ENCODE results near the gene CD6.

Gene CD6

GRCh38 chr11:60942219-60942618 is 29.3 kb upstream of the CD6 start:
- Histone ChIP-seq H3K4me1 (ENCODE audit: control insufficient read depth in 2 of 2, insufficient read depth in 2 of 2, low read length in 2 of 2) (peaks cover 0 to 4% of the 10 kb centered on the region in 2 donors), H3K27ac (ENCODE audit: low read depth in 2 of 2, low read length in 2 of 2) (no peak overlapping the region), H3K36me3 (ENCODE audit: control insufficient read depth in 2 of 2, insufficient read depth in 2 of 2, low read length in 2 of 2) (peaks cover 9 to 22% of the 10 kb centered on the region in 2 donors), H3K9me3 (ENCODE audit: control insufficient read depth in 2 of 2, low read length in 2 of 2) (no peaks in the 10 kb centered on the region), H3K4me3 (ENCODE audit: low read length in 2 of 2) (no peak overlapping the region), H3K9ac (ENCODE audit: low read depth in 1 of 2, low read length in 2 of 2) (no peak overlapping the region), H3K27me3 (ENCODE audit: control insufficient read depth in 2 of 2, insufficient read depth in 2 of 2, low read length in 2 of 2) (no peaks in the 10 kb centered on the region)

GRCh38 chr11:60942970-60943565 is 28.4 kb upstream of the CD6 start:
- H3K9me3 ChIP-seq (ENCODE audit: control insufficient read depth in 2 of 2, low read length in 2 of 2), result no peaks in the 10 kb centered on the region
- H3K27me3 ChIP-seq (ENCODE audit: control insufficient read depth in 2 of 2, insufficient read depth in 2 of 2, low read length in 2 of 2), result no peaks in the 10 kb centered on the region
- no peak overlapping the region for H3K27ac ChIP-seq (ENCODE audit: low read depth in 2 of 2, low read length in 2 of 2)
- no peak overlapping the region for H3K4me3 ChIP-seq (ENCODE audit: low read length in 2 of 2)
- H3K9ac ChIP-seq (ENCODE audit: low read depth in 1 of 2, low read length in 2 of 2), result peak overlapping the region in 1 of 2 donors; percentile 29
- H3K36me3 ChIP-seq (ENCODE audit: control insufficient read depth in 2 of 2, insufficient read depth in 2 of 2, low read length in 2 of 2), result peaks cover 9 to 22% of the 10 kb centered on the region in 2 donors
- H3K4me1 ChIP-seq (ENCODE audit: control insufficient read depth in 2 of 2, insufficient read depth in 2 of 2, low read length in 2 of 2), result peaks cover 0 to 4% of the 10 kb centered on the region in 2 donors

DNA sequence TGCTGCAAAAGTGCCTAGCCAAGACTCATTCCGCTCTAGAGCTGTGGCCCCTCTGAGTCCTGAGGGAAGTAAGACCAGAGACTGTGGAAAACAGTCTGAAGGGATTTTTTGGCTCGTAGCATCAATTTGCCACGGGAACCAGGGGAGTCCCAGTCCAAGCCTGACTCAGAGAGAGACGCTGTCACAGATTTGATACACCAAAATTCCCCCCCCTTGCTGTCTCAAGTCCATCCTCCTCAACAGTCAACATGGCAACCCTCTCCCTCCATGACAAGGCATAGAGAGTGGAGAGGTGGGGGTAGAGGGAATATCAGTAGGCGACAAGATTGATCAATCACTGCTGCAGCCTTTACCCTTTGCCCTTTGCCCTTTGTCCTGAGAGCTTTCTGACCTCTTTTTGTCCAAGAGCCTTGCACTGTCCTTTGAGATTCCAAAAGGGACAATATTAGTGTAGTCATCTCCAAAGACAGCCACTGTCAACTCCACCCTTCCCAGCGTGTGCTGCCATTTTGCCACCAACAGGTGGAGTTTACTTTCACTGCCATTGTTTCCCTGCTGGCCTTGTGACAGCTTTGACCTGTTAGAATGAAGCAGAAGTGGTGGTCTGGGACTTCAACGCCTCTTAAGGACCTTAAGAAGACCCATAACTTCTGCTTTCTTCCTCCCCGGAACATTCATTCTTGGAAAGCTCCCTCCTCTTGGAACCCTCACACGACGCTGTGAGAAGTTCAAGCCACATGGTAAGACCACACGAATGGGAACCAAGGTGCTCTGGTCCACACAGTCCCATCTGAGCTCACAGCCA is 26.8 kb upstream of the CD6 start:
- H3K4me3 ChIP-seq (ENCODE audit: low read length in 2 of 2), result no peak overlapping the region
- H3K9me3 ChIP-seq (ENCODE audit: control insufficient read depth in 2 of 2, low read length in 2 of 2), result no peaks in the 10 kb centered on the region
- no peak overlapping the region for H3K9ac ChIP-seq (ENCODE audit: low read depth in 1 of 2, low read length in 2 of 2)
- H3K27me3 ChIP-seq (ENCODE audit: control insufficient read depth in 2 of 2, insufficient read depth in 2 of 2, low read length in 2 of 2), result no peaks in the 10 kb centered on the region
- H3K36me3 ChIP-seq (ENCODE audit: control insufficient read depth in 2 of 2, insufficient read depth in 2 of 2, low read length in 2 of 2), result peaks cover 9 to 18% of the 10 kb centered on the region in 2 donors
- no peak overlapping the region for H3K27ac ChIP-seq (ENCODE audit: low read depth in 2 of 2, low read length in 2 of 2)
- H3K4me1 ChIP-seq (ENCODE audit: control insufficient read depth in 2 of 2, insufficient read depth in 2 of 2, low read length in 2 of 2), result peaks cover 0 to 4% of the 10 kb centered on the region in 2 donors

- H3K9ac ChIP-seq (ENCODE audit: low read depth in 1 of 2, low read length in 2 of 2), result no peak overlapping the region
- H3K9me3 ChIP-seq (ENCODE audit: control insufficient read depth in 2 of 2, low read length in 2 of 2), result no peaks in the 10 kb centered on the region
- H3K4me3 ChIP-seq (ENCODE audit: low read length in 2 of 2), result no peak overlapping the region
- H3K36me3 ChIP-seq (ENCODE audit: control insufficient read depth in 2 of 2, insufficient read depth in 2 of 2, low read length in 2 of 2), result peaks cover 9 to 18% of the 10 kb centered on the region in 2 donors
- no peaks in the 10 kb centered on the region for H3K27me3 ChIP-seq (ENCODE audit: control insufficient read depth in 2 of 2, insufficient read depth in 2 of 2, low read length in 2 of 2)
- no peak overlapping the region for H3K27ac ChIP-seq (ENCODE audit: low read depth in 2 of 2, low read length in 2 of 2)
- H3K4me1 ChIP-seq (ENCODE audit: control insufficient read depth in 2 of 2, insufficient read depth in 2 of 2, low read length in 2 of 2), result peaks cover 0 to 4% of the 10 kb centered on the region in 2 donors
Measured at GRCh38 chr11:60945295-60945667, 26.2 kb upstream of the CD6 start.

DNA sequence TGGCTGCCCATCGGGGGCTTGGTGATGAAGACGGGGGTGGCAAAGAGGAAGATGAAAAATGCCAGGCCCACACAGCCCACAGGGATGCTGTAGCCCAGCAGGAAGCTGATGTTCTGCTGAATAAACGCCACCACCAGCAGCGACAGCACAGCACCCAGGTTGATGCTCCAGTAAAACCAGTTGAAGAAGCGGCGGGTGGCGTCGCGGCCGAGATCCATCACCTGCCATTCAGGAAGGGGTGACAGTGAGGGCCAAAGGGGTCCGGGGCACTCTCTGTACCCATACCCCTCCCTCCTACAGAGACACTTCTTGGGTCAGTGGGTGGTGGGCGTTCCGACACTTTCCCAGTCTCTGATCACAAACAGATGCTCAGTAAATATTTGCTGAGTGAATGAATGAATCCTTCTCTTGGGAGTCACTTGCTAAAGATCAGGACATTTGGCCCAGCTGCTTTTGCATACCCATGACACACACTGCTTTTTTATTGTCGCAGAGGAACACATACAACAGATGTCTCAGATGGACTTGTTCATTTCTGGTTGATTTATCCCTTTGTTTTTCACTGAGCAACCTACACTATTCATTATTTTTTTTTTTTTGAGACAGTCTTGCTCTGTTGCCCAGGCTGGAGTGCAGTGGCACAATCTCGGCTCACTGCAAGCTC is 24.7 kb upstream of the CD6 start:
- Histone ChIP-seq H3K36me3 (ENCODE audit: control insufficient read depth in 2 of 2, insufficient read depth in 2 of 2, low read length in 2 of 2) (peaks cover 5 to 10% of the 10 kb centered on the region in 2 donors), H3K9me3 (ENCODE audit: control insufficient read depth in 2 of 2, low read length in 2 of 2) (no peaks in the 10 kb centered on the region), H3K9ac (ENCODE audit: low read depth in 1 of 2, low read length in 2 of 2) (no peak overlapping the region), H3K4me3 (ENCODE audit: low read length in 2 of 2) (no peak overlapping the region), H3K4me1 (ENCODE audit: control insufficient read depth in 2 of 2, insufficient read depth in 2 of 2, low read length in 2 of 2) (peaks cover 0 to 4% of the 10 kb centered on the region in 2 donors), H3K27me3 (ENCODE audit: control insufficient read depth in 2 of 2, insufficient read depth in 2 of 2, low read length in 2 of 2) (no peaks in the 10 kb centered on the region), H3K27ac (ENCODE audit: low read depth in 2 of 2, low read length in 2 of 2) (no peak overlapping the region)

DNA sequence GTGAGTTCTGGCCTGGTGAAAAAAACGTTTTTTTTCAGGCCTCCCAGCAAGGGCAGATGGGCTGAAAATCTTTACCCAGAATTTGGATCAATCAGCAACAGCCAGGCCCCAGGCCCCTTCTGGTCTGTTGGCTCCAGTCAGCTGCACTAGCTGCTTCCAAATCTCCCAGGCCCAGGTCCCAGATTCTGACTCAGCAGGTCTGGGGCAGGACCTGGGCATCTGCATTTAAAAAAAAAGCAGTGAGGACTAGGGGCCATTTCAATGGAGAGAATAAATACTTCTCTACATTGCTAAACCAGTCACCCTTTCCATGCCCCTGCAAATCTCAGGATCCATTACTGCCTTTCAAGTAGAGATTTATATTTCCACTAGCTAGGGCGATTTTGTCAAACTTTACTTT is 23.8 kb upstream of the CD6 start:
- H3K4me3 ChIP-seq (ENCODE audit: low read length in 2 of 2), result no peak overlapping the region
- H3K27me3 ChIP-seq (ENCODE audit: control insufficient read depth in 2 of 2, insufficient read depth in 2 of 2, low read length in 2 of 2), result no peaks in the 10 kb centered on the region
- H3K36me3 ChIP-seq (ENCODE audit: control insufficient read depth in 2 of 2, insufficient read depth in 2 of 2, low read length in 2 of 2), result peaks cover 3% of the 10 kb centered on the region in 2 donors
- no peaks in the 10 kb centered on the region for H3K9me3 ChIP-seq (ENCODE audit: control insufficient read depth in 2 of 2, low read length in 2 of 2)
- no peak overlapping the region for H3K9ac ChIP-seq (ENCODE audit: low read depth in 1 of 2, low read length in 2 of 2)
- peaks cover 2 to 3% of the 10 kb centered on the region in 2 donors for H3K4me1 ChIP-seq (ENCODE audit: control insufficient read depth in 2 of 2, insufficient read depth in 2 of 2, low read length in 2 of 2)
- no peak overlapping the region for H3K27ac ChIP-seq (ENCODE audit: low read depth in 2 of 2, low read length in 2 of 2)

GRCh38 chr11:60948250-60948649 is 23.2 kb upstream of the CD6 start:
- no peak overlapping the region for H3K9ac ChIP-seq (ENCODE audit: low read depth in 1 of 2, low read length in 2 of 2)
- no peak overlapping the region for H3K4me3 ChIP-seq (ENCODE audit: low read length in 2 of 2)
- H3K27me3 ChIP-seq (ENCODE audit: control insufficient read depth in 2 of 2, insufficient read depth in 2 of 2, low read length in 2 of 2), result no peaks in the 10 kb centered on the region
- no peak overlapping the region for H3K27ac ChIP-seq (ENCODE audit: low read depth in 2 of 2, low read length in 2 of 2)
- peaks cover 3% of the 10 kb centered on the region in 2 donors for H3K36me3 ChIP-seq (ENCODE audit: control insufficient read depth in 2 of 2, insufficient read depth in 2 of 2, low read length in 2 of 2)
- no peaks in the 10 kb centered on the region for H3K9me3 ChIP-seq (ENCODE audit: control insufficient read depth in 2 of 2, low read length in 2 of 2)
- peaks cover 0 to 6% of the 10 kb centered on the region in 2 donors for H3K4me1 ChIP-seq (ENCODE audit: control insufficient read depth in 2 of 2, insufficient read depth in 2 of 2, low read length in 2 of 2)

DNA sequence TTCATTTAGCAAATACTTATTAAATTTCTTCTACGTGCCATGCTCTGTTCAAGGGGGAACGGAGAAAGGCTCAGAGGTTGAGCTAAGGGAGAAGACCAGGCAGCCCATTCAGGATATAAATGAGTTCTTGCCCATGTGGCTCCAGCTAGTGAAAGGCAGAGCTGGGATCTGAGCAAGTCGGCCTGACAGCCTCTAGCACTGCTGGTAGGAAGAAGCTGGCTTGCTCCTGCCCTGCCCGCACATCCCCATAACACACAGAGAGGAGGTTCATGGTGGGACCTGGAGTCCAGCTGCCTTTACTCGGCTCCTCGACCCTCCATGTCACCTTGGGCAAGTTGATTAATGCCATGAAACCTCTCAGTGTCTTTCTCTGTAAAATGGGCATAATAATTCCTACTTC is 21.5 kb upstream of the CD6 start:
- Histone ChIP-seq H3K4me1 (ENCODE audit: control insufficient read depth in 2 of 2, insufficient read depth in 2 of 2, low read length in 2 of 2) (peaks cover 0 to 6% of the 10 kb centered on the region in 2 donors), H3K9me3 (ENCODE audit: control insufficient read depth in 2 of 2, low read length in 2 of 2) (no peaks in the 10 kb centered on the region), H3K27me3 (ENCODE audit: control insufficient read depth in 2 of 2, insufficient read depth in 2 of 2, low read length in 2 of 2) (no peaks in the 10 kb centered on the region), H3K4me3 (ENCODE audit: low read length in 2 of 2) (peak overlapping the region; percentile 6 to 51), H3K9ac (ENCODE audit: low read depth in 1 of 2, low read length in 2 of 2) (no peak overlapping the region), H3K36me3 (ENCODE audit: control insufficient read depth in 2 of 2, insufficient read depth in 2 of 2, low read length in 2 of 2) (peaks cover 0 to 3% of the 10 kb centered on the region in 2 donors), H3K27ac (ENCODE audit: low read depth in 2 of 2, low read length in 2 of 2) (no peak overlapping the region)

GRCh38 chr11:60950933-60951605 is 20.4 kb upstream of the CD6 start:
- peak overlapping the region; percentile 68 to 79 for H3K4me3 ChIP-seq (ENCODE audit: low read length in 2 of 2)
- peak overlapping the region in 1 of 2 donors; percentile 26 for H3K9ac ChIP-seq (ENCODE audit: low read depth in 1 of 2, low read length in 2 of 2)
- no peaks in the 10 kb centered on the region for H3K9me3 ChIP-seq (ENCODE audit: control insufficient read depth in 2 of 2, low read length in 2 of 2)
- peak overlapping the region; percentile 71 to 82 for H3K27ac ChIP-seq (ENCODE audit: low read depth in 2 of 2, low read length in 2 of 2)
- no peaks in the 10 kb centered on the region for H3K27me3 ChIP-seq (ENCODE audit: control insufficient read depth in 2 of 2, insufficient read depth in 2 of 2, low read length in 2 of 2)
- peaks cover 0 to 6% of the 10 kb centered on the region in 2 donors for H3K4me1 ChIP-seq (ENCODE audit: control insufficient read depth in 2 of 2, insufficient read depth in 2 of 2, low read length in 2 of 2)
- peaks cover 0 to 3% of the 10 kb centered on the region in 2 donors for H3K36me3 ChIP-seq (ENCODE audit: control insufficient read depth in 2 of 2, insufficient read depth in 2 of 2, low read length in 2 of 2)

- Histone ChIP-seq H3K27me3 (ENCODE audit: control insufficient read depth in 2 of 2, insufficient read depth in 2 of 2, low read length in 2 of 2) (no peaks in the 10 kb centered on the region), H3K4me1 (ENCODE audit: control insufficient read depth in 2 of 2, insufficient read depth in 2 of 2, low read length in 2 of 2) (peaks cover 0 to 6% of the 10 kb centered on the region in 2 donors), H3K36me3 (ENCODE audit: control insufficient read depth in 2 of 2, insufficient read depth in 2 of 2, low read length in 2 of 2) (no peaks in the 10 kb centered on the region), H3K4me3 (ENCODE audit: low read length in 2 of 2) (peak overlapping the region; percentile 68 to 79), H3K9me3 (ENCODE audit: control insufficient read depth in 2 of 2, low read length in 2 of 2) (no peaks in the 10 kb centered on the region), H3K9ac (ENCODE audit: low read depth in 1 of 2, low read length in 2 of 2) (peak overlapping the region; percentile 61 to 68), H3K27ac (ENCODE audit: low read depth in 2 of 2, low read length in 2 of 2) (peak overlapping the region; percentile 71 to 82)
Measured at GRCh38 chr11:60951606-60951903, 19.9 kb upstream of the CD6 start.

Data from mucosa of rectum (tissue), 2 donors.